Mucosa of descending colon (tissue), 3 donors: ENCODE data around the gene PROSER2. TPM values are rescaled to one million over a fixed set of nuclear protein-coding genes. Genes with fewer than 3 reads are reported as not detected.

ENCODE experiments used
- ATAC-seq: fragments of 200-7000 bp; cut with Tn5 transposase; one replicate; pipeline ENCODE4 v1.9.1; 2020; ENCODE audit warnings: mild to moderate bottlenecking, moderate library complexity
- DNase-seq, 3 donors: peaks; one replicate each; pipeline ENCODE4 v3.0.0-alpha.2; 2020
- H3K36me3 ChIP-seq: fragments of 200-600 bp; one replicate; pipeline ENCODE4 v1.8.0; 2021; ENCODE audit warnings: low read depth, mild to moderate bottlenecking
- H3K4me1 ChIP-seq: fragments of 200-600 bp; one replicate; pipeline ENCODE4 v1.8.0; 2021; ENCODE audit warnings: low read depth, mild to moderate bottlenecking
- H3K4me3 ChIP-seq: fragments of 200-600 bp; one replicate; pipeline ENCODE4 v1.8.0; 2021; ENCODE audit warnings: mild to moderate bottlenecking
- H3K9me3 ChIP-seq: fragments of 200-600 bp; one replicate; pipeline ENCODE4 v1.8.0; 2021; ENCODE audit warnings: mild to moderate bottlenecking
- CTCF ChIP-seq: fragments of 200-600 bp; IDR thresholded peaks from one replicate; pipeline ENCODE4 v1.8.0; 2022; ENCODE audit warnings: antibody characterized with exemption, mild to moderate bottlenecking
- intact Hi-C, 2 donors: fragments of 100-400 bp; cut with DNase I in 1 of 2; cut with micrococcal nuclease in 1 of 2; formaldehyde crosslinking; loops; one replicate each; pipeline versions ENCODE4 v1.11.0 to v1.11.1; 2022; cut with DNase I, micrococcal nuclease
- total RNA-seq, 3 donors: library from RNA; stranded (reverse); fragmentation: NEBNext Ultra II Directional in 2 of 3; extraction: Animal tissue kit (Norgen Biotek cat#: 25700) in 2 of 3; gene quantifications; one replicate each; pipeline versions ENCODE4 v1.2.1 to v1.2.4, GENCODE V29; 2021 to 2023
- donor health status: DM: no; HTN: no; CAD: no; lungs with moderate emphysema.
- donor health status: DM: no; HTN: no; CAD: no.
- donor health status: DM: no; HTN: yes; CAD: no.

The PROSER2 gene
- total RNA-seq, 3 donors from 2014 or later: 3.9 to 10.4 (median 6.2) TPM

- ATAC-seq (no peak), DNase-seq (no peak)
- Histone ChIP-seq H3K36me3 (no peaks in the 10 kb centered on the region), H3K9me3 (no peaks in the 10 kb centered on the region), H3K4me3 (no peak overlapping the region), H3K4me1 (no peaks in the 10 kb centered on the region)
- intact Hi-C loops: loop anchor here in 1 of 2 donors (5.0 kb wide), 1 partner anchor 197 kb away; no protein-coding TSS in a partner anchor
- no peak for TF ChIP-seq CTCF
Measured at GRCh38 chr10:11789956-11790355, 33.2 kb upstream of the PROSER2 start.

- H3K4me1 ChIP-seq: no peaks in the 10 kb centered on the region
- H3K4me3 ChIP-seq: no peak overlapping the region
- intact Hi-C loops: no loop called here
- DNase-seq (no peak), ATAC-seq (no peak)
- TF ChIP-seq CTCF: no peak
- no peaks in the 10 kb centered on the region for H3K36me3 ChIP-seq
- H3K9me3 ChIP-seq: no peaks in the 10 kb centered on the region
Measured at GRCh38 chr10:11793762-11794479, 29.2 kb upstream of the PROSER2 start.

GRCh38 chr10:11794566-11794965 is 28.6 kb upstream of the PROSER2 start:
- intact Hi-C loops: no loop called here
- no peak for TF ChIP-seq CTCF
- DNase-seq (no peak), ATAC-seq (no peak)
- H3K4me3 ChIP-seq: no peak overlapping the region
- H3K36me3 ChIP-seq: no peaks in the 10 kb centered on the region
- H3K4me1 ChIP-seq: no peaks in the 10 kb centered on the region
- no peaks in the 10 kb centered on the region for H3K9me3 ChIP-seq

- no peak for TF ChIP-seq CTCF
- intact Hi-C loops: no loop called here
- H3K9me3 ChIP-seq: no peaks in the 10 kb centered on the region
- no peaks in the 10 kb centered on the region for H3K4me1 ChIP-seq
- ATAC-seq (no peak), DNase-seq (no peak)
- H3K36me3 ChIP-seq: no peaks in the 10 kb centered on the region
- H3K4me3 ChIP-seq: no peak overlapping the region
Measured at GRCh38 chr10:11795101-11795920, 27.8 kb upstream of the PROSER2 start.

GRCh38 chr10:11796474-11796873 is 26.7 kb upstream of the PROSER2 start:
- no peak for ATAC-seq
- intact Hi-C loops: no loop called here
- no peaks in the 10 kb centered on the region for H3K9me3 ChIP-seq
- H3K4me3 ChIP-seq: no peak overlapping the region
- no peaks in the 10 kb centered on the region for H3K36me3 ChIP-seq
- no peak for DNase-seq
- no peak for TF ChIP-seq CTCF
- H3K4me1 ChIP-seq: no peaks in the 10 kb centered on the region
